Mesothelial cell of epicardium (in vitro differentiated cells): ENCODE measurements around the gene MEGF11. TPM values are rescaled to one million over a fixed set of nuclear protein-coding genes. Genes with fewer than 3 reads are reported as not detected.

Source experiments
- DNase-seq, 2 experiments: peaks; one replicate each; pipeline ENCODE4 v3.0.0; 2021; ENCODE audit warnings: low spot score in 2 of 2; ENCODE audit not compliant: unreplicated experiment in 2 of 2
- H3K27ac Mint-ChIP-seq: 2 replicates; pipeline ENCODE4 v1.8.0; 2021; ENCODE audit warnings: mixed read lengths
- H3K27me3 Mint-ChIP-seq: 2 replicates; pipeline ENCODE4 v1.8.0; 2021; ENCODE audit warnings: low read depth, mixed read lengths
- H3K36me3 Mint-ChIP-seq: 2 replicates; pipeline ENCODE4 v1.8.0; 2021; ENCODE audit warnings: mixed read lengths
- H3K4me1 Mint-ChIP-seq: 2 replicates; pipeline ENCODE4 v1.8.0; 2021; ENCODE audit warnings: mixed read lengths
- H3K4me3 Mint-ChIP-seq: 2 replicates; pipeline ENCODE4 v1.8.0; 2021; ENCODE audit warnings: mild to moderate bottlenecking, moderate library complexity, mixed read lengths
- H3K9me3 Mint-ChIP-seq: 2 replicates; pipeline ENCODE4 v1.8.0; 2021; ENCODE audit warnings: mixed read lengths
- total RNA-seq: library from RNA; stranded (reverse); gene quantifications from 3 replicates; pipeline ENCODE4 v1.2.1, GENCODE V29; 2021
- TF ChIP-seq, protein P1 (sequence below): fragments of 200-600 bp; sonication (generic); IDR thresholded peaks from one replicate; pipeline ENCODE4 v1.5.0; 2021; ENCODE audit warnings: antibody characterized with exemption; ENCODE audit not compliant: unreplicated experiment

Gene MEGF11
- total RNA-seq, 1 donor from 2014 or later = 3.7 TPM

DNA sequence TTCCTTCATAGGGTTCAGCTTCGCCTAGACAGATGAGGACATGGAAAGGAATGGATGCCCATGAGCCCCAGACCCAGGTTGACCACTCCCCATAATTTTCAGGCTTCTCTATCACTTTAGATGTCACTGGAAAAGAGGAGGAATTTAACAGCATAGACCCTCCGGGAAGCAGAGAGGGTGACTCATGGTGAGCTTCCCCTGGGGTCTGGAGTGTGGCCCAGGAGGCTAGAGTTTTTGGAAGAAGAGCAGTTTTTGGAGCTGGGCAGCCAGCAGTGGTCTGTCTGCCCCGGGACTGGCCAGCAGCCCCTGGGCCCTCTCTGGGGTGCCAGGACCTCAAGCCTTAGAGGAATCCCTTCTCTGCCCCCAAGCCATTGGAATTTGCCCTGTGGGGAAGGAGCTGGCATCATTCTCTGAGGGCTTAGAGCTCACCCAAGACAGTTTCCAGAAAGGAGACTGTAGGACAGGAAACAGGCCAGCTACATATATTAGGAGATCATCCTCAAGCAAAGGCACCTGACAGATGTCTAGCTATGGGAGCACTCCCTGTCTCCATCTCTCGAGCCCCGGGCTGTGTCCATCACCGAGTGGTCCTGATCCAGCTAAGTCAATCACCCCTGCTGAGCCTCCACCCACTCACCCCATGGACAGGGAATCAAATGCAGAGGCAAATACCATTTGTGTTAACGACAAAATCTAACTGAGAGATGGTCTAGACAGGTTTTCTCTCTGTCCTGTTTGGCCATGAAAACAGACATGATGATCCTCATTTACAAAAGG is 67.3 kb downstream of the MEGF11 start:
- Mint-ChIP-seq H3K4me1 (peaks cover 4% of the 10 kb centered on the region), H3K27me3 (peaks cover 61% of the 10 kb centered on the region), H3K4me3 (no peak overlapping the region), H3K36me3 (no peaks in the 10 kb centered on the region), H3K9me3 (no peaks in the 10 kb centered on the region), H3K27ac (no peak overlapping the region)
- TF ChIP-seq, protein P1, sequence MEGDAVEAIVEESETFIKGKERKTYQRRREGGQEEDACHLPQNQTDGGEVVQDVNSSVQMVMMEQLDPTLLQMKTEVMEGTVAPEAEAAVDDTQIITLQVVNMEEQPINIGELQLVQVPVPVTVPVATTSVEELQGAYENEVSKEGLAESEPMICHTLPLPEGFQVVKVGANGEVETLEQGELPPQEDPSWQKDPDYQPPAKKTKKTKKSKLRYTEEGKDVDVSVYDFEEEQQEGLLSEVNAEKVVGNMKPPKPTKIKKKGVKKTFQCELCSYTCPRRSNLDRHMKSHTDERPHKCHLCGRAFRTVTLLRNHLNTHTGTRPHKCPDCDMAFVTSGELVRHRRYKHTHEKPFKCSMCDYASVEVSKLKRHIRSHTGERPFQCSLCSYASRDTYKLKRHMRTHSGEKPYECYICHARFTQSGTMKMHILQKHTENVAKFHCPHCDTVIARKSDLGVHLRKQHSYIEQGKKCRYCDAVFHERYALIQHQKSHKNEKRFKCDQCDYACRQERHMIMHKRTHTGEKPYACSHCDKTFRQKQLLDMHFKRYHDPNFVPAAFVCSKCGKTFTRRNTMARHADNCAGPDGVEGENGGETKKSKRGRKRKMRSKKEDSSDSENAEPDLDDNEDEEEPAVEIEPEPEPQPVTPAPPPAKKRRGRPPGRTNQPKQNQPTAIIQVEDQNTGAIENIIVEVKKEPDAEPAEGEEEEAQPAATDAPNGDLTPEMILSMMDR = no peak
- DNase-seq = no peak

DNA sequence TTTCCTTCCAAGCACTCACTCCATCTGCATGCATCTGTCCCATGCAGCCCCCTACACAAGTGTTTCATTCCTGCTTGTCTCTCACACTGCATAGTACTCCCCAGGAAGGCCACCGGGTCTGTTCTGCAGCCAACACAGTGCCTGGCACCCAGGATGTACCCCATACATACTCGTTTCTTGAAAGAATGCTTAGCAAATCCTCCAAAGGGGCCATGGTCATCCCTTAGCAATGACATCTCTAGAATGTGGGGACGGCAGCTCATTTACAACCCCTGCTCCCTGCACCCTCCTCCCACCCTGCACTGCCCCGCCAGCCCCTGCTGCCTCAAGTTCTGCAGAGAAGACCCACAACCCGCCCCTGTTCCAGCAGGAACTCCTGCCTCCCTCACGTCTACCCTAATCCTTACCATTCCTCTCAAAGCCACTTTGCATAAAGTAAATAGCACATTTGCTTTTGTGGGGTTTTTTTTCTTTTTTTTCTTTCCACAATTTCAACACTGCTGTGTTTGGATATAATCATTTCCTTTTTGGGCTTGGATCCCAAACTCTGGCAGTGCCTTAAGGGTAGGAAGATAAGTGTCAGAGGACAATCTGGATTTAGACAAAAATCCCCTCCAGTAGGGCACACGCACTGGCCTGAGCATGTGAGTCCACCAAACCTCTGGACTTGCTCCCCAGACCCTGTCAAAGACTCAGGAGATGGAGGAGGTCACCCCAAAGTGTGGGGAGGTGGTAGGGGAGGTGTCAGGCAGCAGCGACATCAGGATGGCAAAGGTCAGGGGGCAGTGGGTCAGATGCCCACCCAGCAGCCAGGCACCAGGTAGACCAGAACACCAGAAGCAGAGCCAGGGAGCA is 68.4 kb downstream of the MEGF11 start:
- H3K4me3 Mint-ChIP-seq = no peak overlapping the region
- no peaks in the 10 kb centered on the region for H3K9me3 Mint-ChIP-seq
- H3K27me3 Mint-ChIP-seq = peaks cover 72% of the 10 kb centered on the region
- no peaks in the 10 kb centered on the region for H3K36me3 Mint-ChIP-seq
- no peak for DNase-seq
- H3K27ac Mint-ChIP-seq = no peak overlapping the region
- TF ChIP-seq, protein P1 = no peak
- H3K4me1 Mint-ChIP-seq = peaks cover 4% of the 10 kb centered on the region

DNA sequence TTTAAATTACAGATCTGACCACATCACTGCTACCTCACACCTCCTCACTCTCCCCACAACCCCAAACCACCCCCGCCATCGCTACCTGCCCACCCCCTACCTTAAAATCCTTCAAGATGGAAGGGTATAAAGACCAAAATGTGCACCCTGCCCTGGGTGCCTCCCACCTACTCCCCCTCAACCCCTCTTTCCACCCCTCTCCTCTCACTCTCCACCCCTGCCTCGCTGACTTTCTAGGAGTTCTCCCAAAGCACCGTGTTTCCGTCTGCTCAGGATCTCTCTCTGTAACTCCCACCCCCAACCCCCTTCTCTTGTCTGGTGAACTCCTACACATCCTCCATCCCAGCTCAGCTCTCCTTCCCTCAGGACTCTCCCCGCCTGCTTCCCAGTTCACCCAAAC is 69.1 kb downstream of the MEGF11 start:
- Mint-ChIP-seq H3K27ac (no peak overlapping the region), H3K4me1 (peaks cover 4% of the 10 kb centered on the region), H3K4me3 (no peak overlapping the region), H3K36me3 (no peaks in the 10 kb centered on the region), H3K9me3 (no peaks in the 10 kb centered on the region), H3K27me3 (peaks cover 75% of the 10 kb centered on the region)
- DNase-seq = no peak
- TF ChIP-seq, protein P1 = no peak

DNA sequence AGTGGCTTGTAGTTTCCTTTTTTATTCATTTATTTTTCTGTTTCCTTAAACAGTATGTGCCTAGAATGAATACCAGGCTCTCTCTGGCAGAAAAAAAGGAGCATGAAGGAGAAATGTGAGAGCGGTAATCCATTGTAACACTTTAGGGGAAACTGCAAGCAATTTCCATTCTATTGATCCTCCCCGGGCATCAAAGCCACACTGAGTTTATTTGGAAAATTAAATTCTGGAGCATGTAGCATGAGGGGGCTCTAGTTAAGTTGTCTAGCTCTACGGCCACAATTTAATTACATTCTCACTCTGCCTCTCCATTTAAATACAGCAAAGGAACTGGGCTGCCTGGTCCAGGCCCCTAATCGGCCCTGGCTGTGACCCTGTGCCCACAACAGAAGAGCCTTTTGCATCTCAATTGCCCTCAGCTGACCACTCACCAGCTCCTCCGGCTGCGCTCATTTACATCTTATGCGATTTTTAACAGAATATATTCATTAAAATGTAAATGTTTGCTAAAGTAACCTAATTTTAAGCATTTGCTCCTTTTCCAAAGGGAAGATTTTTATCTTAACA is 72.9 kb downstream of the MEGF11 start:
- Mint-ChIP-seq H3K27ac (no peak overlapping the region), H3K27me3 (peaks cover 86% of the 10 kb centered on the region), H3K4me1 (peaks cover 12% of the 10 kb centered on the region), H3K9me3 (no peaks in the 10 kb centered on the region), H3K4me3 (no peak overlapping the region), H3K36me3 (no peaks in the 10 kb centered on the region)
- no peak for DNase-seq
- TF ChIP-seq, protein P1 = no peak

DNA sequence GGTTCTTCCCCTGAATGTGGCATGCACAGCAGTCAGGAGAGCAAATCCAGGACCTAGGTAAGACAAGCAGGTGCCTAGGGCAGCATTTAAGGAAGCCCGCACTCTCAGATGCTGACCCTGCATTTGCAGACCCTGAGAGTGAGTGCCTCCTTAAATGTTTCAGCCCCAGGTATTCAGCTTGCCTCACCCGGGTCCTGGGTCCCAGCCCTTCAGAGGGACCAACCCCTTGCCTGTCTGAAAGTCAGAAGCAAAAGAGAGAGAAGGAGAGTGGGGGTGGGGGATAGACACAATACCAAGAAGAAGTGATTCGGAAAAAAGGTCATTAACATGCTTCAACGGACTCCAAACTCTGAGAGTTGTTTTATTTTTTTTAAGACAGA is 75.0 kb downstream of the MEGF11 start:
- Mint-ChIP-seq H3K9me3 (no peaks in the 10 kb centered on the region), H3K4me3 (no peak overlapping the region), H3K27ac (no peak overlapping the region), H3K36me3 (no peaks in the 10 kb centered on the region), H3K4me1 (peaks cover 8% of the 10 kb centered on the region), H3K27me3 (peaks cover 86% of the 10 kb centered on the region)
- TF ChIP-seq, protein P1 = no peak
- DNase-seq = no peak
